ENCODE results near the gene PRR4. TPM values are rescaled to one million over a fixed set of nuclear protein-coding genes. Genes with fewer than 3 reads are reported as not detected.

PRR4 gene
- total RNA-seq, 1 experiment from 2014 or later, result 5.1 TPM

DNA sequence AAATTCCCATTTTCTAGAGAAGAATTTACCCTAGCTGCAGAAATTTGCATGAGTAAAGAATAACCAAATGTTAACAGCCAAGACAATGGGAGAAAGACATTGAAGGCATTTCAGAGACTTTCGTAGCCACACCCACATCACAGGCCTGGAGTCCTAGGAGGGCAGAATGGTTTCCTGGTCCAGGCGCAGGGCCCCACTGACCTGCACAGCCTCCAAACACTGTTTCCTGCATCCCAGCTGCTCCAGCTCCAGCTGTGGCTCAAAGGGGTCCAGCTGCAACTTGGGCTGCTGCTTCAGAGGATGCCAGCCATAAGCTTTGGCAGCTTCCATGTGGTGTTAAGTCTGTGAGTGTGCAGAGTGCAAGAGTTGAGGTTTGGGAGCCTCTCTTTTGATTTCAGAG, 6.5 kb upstream of the PRR4 start:
- no peak for DNase-seq
- no TSS peak for BruUV-seq (replicated peaks)
- no peaks in the 10 kb centered on the region for H3K27me3 ChIP-seq (ENCODE audit: insufficient read depth, low read depth)
- intact Hi-C loops (cut with micrococcal nuclease; ENCODE audit: unreplicated experiment), result no loop called here
- H3F3A ChIP-seq (ENCODE audit: insufficient read depth, low read depth), result no peaks in the 10 kb centered on the region; the same call in 1 of the 2 replicates
- TF ChIP-seq EZH2 (IDR thresholded peaks at IDR 0.05; ENCODE audit: low read depth), result no peak
- TF ChIP-seq, protein P1, sequence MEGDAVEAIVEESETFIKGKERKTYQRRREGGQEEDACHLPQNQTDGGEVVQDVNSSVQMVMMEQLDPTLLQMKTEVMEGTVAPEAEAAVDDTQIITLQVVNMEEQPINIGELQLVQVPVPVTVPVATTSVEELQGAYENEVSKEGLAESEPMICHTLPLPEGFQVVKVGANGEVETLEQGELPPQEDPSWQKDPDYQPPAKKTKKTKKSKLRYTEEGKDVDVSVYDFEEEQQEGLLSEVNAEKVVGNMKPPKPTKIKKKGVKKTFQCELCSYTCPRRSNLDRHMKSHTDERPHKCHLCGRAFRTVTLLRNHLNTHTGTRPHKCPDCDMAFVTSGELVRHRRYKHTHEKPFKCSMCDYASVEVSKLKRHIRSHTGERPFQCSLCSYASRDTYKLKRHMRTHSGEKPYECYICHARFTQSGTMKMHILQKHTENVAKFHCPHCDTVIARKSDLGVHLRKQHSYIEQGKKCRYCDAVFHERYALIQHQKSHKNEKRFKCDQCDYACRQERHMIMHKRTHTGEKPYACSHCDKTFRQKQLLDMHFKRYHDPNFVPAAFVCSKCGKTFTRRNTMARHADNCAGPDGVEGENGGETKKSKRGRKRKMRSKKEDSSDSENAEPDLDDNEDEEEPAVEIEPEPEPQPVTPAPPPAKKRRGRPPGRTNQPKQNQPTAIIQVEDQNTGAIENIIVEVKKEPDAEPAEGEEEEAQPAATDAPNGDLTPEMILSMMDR (conservative IDR thresholded peaks at IDR 0.05), result no peak
- POLR2A ChIA-PET (ENCODE audit: unreplicated experiment), result no interaction called here
- no peaks in the 10 kb centered on the region for H3K4me1 ChIP-seq (replicated peaks; ENCODE audit: insufficient read depth)
- no peaks in the 10 kb centered on the region for H3K9me2 ChIP-seq (ENCODE audit: insufficient read depth)
- no peak overlapping the region for H3K4me2 ChIP-seq
- peaks cover 12% of the 10 kb centered on the region for H3K9me3 ChIP-seq (ENCODE audit: insufficient read depth, low read depth)
- no peak overlapping the region for H3K27ac ChIP-seq
- no peaks in the 10 kb centered on the region for H3K79me2 ChIP-seq (ENCODE audit: low read depth)
- H4K20me1 ChIP-seq (ENCODE audit: insufficient read depth), result no peaks in the 10 kb centered on the region
- CTCF ChIA-PET, result no interaction called here
- H2AFZ ChIP-seq, result no peak overlapping the region
- H3K4me3 ChIP-seq, result no peak overlapping the region
- no peaks in the 10 kb centered on the region for H3K36me3 ChIP-seq (ENCODE audit: low read depth)

DNA sequence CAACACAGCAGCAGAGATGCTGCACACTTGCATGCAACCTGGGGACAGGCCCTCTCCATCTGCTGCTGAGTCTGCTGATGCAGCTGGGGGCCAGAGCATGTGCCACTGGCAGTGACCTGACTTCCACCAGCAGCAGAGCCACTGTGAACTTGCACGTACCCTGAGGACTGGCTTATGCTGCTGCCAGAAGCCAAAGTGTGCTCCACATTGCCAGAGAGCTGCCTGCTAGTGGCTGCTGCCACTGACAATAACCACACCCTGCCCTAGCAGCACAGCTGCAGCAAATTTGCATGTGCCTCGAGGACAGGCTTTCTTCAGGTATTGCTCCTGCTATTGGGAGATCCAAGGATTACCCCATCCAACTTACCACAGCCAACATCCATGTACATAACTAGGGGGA, 4.5 kb upstream of the PRR4 start:
- no peak for DNase-seq
- intact Hi-C loops (cut with micrococcal nuclease; ENCODE audit: unreplicated experiment), result no loop called here
- Histone ChIP-seq H3F3A (ENCODE audit: insufficient read depth, low read depth) (no peaks in the 10 kb centered on the region; the same call in 1 of the 2 replicates), H3K36me3 (ENCODE audit: low read depth) (no peaks in the 10 kb centered on the region), H3K4me1 (replicated peaks; ENCODE audit: insufficient read depth) (no peaks in the 10 kb centered on the region), H4K20me1 (ENCODE audit: insufficient read depth) (no peaks in the 10 kb centered on the region), H3K27ac (no peak overlapping the region), H3K9me3 (ENCODE audit: insufficient read depth, low read depth) (peaks cover 12% of the 10 kb centered on the region), H3K79me2 (ENCODE audit: low read depth) (no peaks in the 10 kb centered on the region), H3K4me3 (no peak overlapping the region), H3K4me2 (no peak overlapping the region), H3K9me2 (ENCODE audit: insufficient read depth) (no peaks in the 10 kb centered on the region), H3K27me3 (ENCODE audit: insufficient read depth, low read depth) (no peaks in the 10 kb centered on the region), H2AFZ (no peak overlapping the region)
- no TSS peak for BruUV-seq (replicated peaks)
- TF ChIP-seq EZH2 (IDR thresholded peaks at IDR 0.05; ENCODE audit: low read depth), result no peak
- POLR2A ChIA-PET (ENCODE audit: unreplicated experiment), result no interaction called here
- CTCF ChIA-PET, result no interaction called here

DNA sequence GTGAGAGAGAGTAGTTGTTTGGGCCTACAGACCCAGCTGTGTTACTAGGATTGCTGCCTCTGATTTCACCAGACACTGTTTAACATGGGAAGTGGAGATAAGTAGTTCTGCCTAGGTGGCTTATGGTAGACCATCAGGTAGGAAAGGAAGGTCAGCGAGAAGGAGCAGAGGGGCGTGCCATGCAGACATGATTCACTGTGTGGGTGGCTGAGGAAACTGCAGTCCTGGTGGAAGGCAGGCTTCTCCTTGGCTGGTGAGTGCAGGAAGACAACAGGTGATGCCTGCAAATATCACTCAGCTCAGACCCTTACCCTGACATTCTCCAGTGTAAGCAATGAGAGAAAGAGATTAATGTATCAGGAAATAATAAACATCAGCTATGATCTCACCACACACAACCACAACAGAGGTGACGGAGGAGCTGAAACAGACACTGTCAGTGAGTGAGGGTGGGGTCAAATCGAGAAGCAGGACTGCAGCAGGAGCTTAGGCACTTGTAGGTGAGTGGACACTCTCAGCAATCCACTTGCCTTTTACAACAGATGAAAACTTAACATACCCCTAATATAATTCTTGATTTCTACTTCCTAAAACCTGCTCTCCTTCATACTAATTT, 2.1 kb upstream of the PRR4 start:
- intact Hi-C loops (cut with micrococcal nuclease; ENCODE audit: unreplicated experiment), result no loop called here
- Histone ChIP-seq H3K79me2 (ENCODE audit: low read depth) (no peaks in the 10 kb centered on the region), H3K9me3 (ENCODE audit: insufficient read depth, low read depth) (peaks cover 8% of the 10 kb centered on the region), H3K4me1 (replicated peaks; ENCODE audit: insufficient read depth) (no peaks in the 10 kb centered on the region), H3K27ac (no peak overlapping the region), H3K9me2 (ENCODE audit: insufficient read depth) (no peaks in the 10 kb centered on the region), H3K36me3 (ENCODE audit: low read depth) (no peaks in the 10 kb centered on the region), H3K4me2 (no peak overlapping the region), H3K27me3 (ENCODE audit: insufficient read depth, low read depth) (no peaks in the 10 kb centered on the region), H2AFZ (no peak overlapping the region), H3F3A (ENCODE audit: insufficient read depth, low read depth) (no peaks in the 10 kb centered on the region), H3K4me3 (no peak overlapping the region), H4K20me1 (ENCODE audit: insufficient read depth) (no peaks in the 10 kb centered on the region)
- BruUV-seq (replicated peaks), result no TSS peak
- TF ChIP-seq, protein P1 (conservative IDR thresholded peaks at IDR 0.05), result no peak
- no peak for TF ChIP-seq EZH2 (IDR thresholded peaks at IDR 0.05; ENCODE audit: low read depth)
- ChIA-PET POLR2A (ENCODE audit: unreplicated experiment) (no interaction called here), CTCF (no interaction called here)
- DNase-seq, result no peak

DNA sequence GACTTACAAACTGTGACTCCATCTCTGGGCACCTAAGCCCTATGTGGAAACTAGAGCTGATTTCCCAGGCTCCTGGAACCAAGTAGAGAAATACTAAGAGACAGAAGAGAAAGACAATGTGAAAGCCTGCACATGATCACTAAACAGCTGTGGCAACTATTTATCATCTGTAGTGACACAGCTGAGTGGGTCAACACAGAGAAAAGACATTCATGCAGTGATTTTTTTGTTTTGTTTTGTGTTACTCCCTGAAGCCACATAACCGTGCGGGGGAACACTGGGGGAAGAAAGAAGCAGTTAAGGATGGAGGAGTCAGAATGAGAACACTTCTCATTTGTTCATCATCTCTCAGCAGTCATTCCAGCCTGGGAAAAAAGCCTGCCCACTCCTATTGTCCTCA, 1.5 kb downstream of the PRR4 start:
- Histone ChIP-seq H3K27ac (no peak overlapping the region), H3K36me3 (ENCODE audit: low read depth) (no peaks in the 10 kb centered on the region), H2AFZ (no peak overlapping the region), H3K9me2 (ENCODE audit: insufficient read depth) (no peaks in the 10 kb centered on the region), H3K4me3 (no peak overlapping the region), H3F3A (ENCODE audit: insufficient read depth, low read depth) (no peaks in the 10 kb centered on the region), H3K27me3 (ENCODE audit: insufficient read depth, low read depth) (no peaks in the 10 kb centered on the region), H3K4me2 (no peak overlapping the region), H3K9me3 (ENCODE audit: insufficient read depth, low read depth) (no peaks in the 10 kb centered on the region), H3K79me2 (ENCODE audit: low read depth) (no peaks in the 10 kb centered on the region), H3K4me1 (replicated peaks; ENCODE audit: insufficient read depth) (no peaks in the 10 kb centered on the region), H4K20me1 (ENCODE audit: insufficient read depth) (no peaks in the 10 kb centered on the region)
- no peak for DNase-seq
- BruUV-seq (replicated peaks), result no TSS peak
- intact Hi-C loops (cut with micrococcal nuclease; ENCODE audit: unreplicated experiment), result no loop called here
- TF ChIP-seq EZH2 (IDR thresholded peaks at IDR 0.05; ENCODE audit: low read depth), result no peak
- TF ChIP-seq, protein P1 (conservative IDR thresholded peaks at IDR 0.05), result no peak
- ChIA-PET CTCF (interaction anchor here (0.7 kb wide), 1 partner anchor 72 kb away, joined by 10 read pairs; no protein-coding TSS in a partner anchor), POLR2A (ENCODE audit: unreplicated experiment) (no interaction called here)

Data from PC-9 (cell line).